ENCODE data around the gene ZSCAN32.

The ZSCAN32 gene

GRCh38 chr16:3369073-3369472, 31.7 kb downstream of the ZSCAN32 start:
- Histone ChIP-seq H3K9me2 (replicated peaks; ENCODE audit: insufficient read depth, low read length) (no peaks in the 10 kb centered on the region), H3K79me2 (ENCODE audit: low read length) (no peaks in the 10 kb centered on the region)
- no peak for TF ChIP-seq EZH2 (optimal IDR thresholded peaks at IDR 0.05; ENCODE audit: low read depth, low read length)
- TF ChIP-seq, protein P1, sequence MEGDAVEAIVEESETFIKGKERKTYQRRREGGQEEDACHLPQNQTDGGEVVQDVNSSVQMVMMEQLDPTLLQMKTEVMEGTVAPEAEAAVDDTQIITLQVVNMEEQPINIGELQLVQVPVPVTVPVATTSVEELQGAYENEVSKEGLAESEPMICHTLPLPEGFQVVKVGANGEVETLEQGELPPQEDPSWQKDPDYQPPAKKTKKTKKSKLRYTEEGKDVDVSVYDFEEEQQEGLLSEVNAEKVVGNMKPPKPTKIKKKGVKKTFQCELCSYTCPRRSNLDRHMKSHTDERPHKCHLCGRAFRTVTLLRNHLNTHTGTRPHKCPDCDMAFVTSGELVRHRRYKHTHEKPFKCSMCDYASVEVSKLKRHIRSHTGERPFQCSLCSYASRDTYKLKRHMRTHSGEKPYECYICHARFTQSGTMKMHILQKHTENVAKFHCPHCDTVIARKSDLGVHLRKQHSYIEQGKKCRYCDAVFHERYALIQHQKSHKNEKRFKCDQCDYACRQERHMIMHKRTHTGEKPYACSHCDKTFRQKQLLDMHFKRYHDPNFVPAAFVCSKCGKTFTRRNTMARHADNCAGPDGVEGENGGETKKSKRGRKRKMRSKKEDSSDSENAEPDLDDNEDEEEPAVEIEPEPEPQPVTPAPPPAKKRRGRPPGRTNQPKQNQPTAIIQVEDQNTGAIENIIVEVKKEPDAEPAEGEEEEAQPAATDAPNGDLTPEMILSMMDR (IDR thresholded peaks at IDR 0.05; ENCODE audit: low read length) = no peak

DNA sequence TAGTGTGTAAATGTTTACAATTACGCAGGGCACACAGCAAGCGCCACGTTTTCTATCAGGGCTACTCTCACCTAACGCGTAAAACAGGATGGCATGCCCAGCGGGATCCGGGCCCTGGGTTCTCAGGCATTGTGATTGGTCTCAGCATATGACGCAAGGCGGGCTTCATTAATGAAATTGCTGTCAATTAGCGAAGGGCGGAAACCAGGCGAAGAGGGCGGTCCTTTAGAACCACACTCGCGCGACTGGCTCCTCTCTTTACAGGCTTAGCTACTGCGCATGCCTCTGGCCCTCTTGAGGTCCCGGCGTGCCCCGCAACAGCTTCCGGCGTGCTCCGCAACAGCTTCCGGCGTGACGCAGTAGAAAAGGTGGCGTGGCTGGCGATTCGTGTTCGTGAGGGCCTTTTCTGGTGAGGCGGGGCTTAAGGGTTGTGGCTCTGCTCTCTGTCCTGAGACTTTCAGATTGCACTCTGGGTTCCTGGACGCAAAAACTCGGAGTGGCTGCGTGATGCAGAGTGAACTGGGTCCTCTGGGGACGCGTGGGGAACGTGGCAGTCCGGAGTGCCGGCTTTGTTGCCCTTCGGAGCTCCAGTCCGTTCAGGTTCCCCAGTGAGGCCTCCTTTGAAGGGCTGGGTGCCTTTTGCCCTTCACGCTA, 35.9 kb downstream of the ZSCAN32 start:
- Histone ChIP-seq H3K4me3 (ENCODE audit: low read length) (peak overlapping the region; percentile 69), H3K27me3 (replicated peaks; ENCODE audit: insufficient read depth, low read length) (no peaks in the 10 kb centered on the region; the same call in 1 of the 2 replicates), H3F3A (ENCODE audit: insufficient read depth, low read length) (peaks cover 7% of the 10 kb centered on the region), H4K20me1 (ENCODE audit: insufficient read depth, low read length) (no peaks in the 10 kb centered on the region), H3K36me3 (replicated peaks; ENCODE audit: insufficient read depth, low read length) (no peaks in the 10 kb centered on the region), H2AFZ (ENCODE audit: low read length) (peak overlapping the region; percentile 91), H3K9me2 (replicated peaks; ENCODE audit: insufficient read depth, low read length) (no peaks in the 10 kb centered on the region), H3K4me2 (ENCODE audit: low read depth, low read length) (peak overlapping the region; percentile 74), H3K9ac (ENCODE audit: low read length) (peak overlapping the region; percentile 45; the same call in 1 of the 2 replicates), H3K79me2 (ENCODE audit: low read length) (no peaks in the 10 kb centered on the region), H3K4me1 (ENCODE audit: low read length) (peaks cover 4% of the 10 kb centered on the region; the same call in 1 of the 2 replicates), H3K27ac (ENCODE audit: low read length) (peak overlapping the region; percentile 73; the same call in 1 of the 2 replicates), H3K9me3 (replicated peaks; ENCODE audit: insufficient read depth, low read length) (no peaks in the 10 kb centered on the region)
- DNase-seq = peak; percentile 93
- TF ChIP-seq EZH2 (optimal IDR thresholded peaks at IDR 0.05; ENCODE audit: low read depth, low read length) (no peak), EZH2phosphoT487 (IDR thresholded peaks at IDR 0.05; ENCODE audit: low read length) (no peak)
- TF ChIP-seq, protein P1 (IDR thresholded peaks at IDR 0.05; ENCODE audit: low read length) = no peak

More at GRCh38 chr16:3369073-3369472, 31.7 kb downstream of the ZSCAN32 start:
- no peaks in the 10 kb centered on the region for H3K9me3 ChIP-seq (replicated peaks; ENCODE audit: insufficient read depth, low read length)
- no peak overlapping the region for H3K4me2 ChIP-seq (ENCODE audit: low read depth, low read length)
- no peaks in the 10 kb centered on the region for H3K27me3 ChIP-seq (replicated peaks; ENCODE audit: insufficient read depth, low read length)
- H3K4me1 ChIP-seq (ENCODE audit: low read length) = peaks cover 4% of the 10 kb centered on the region; the same call in 1 of the 2 replicates
- H3F3A ChIP-seq (ENCODE audit: insufficient read depth, low read length) = peaks cover 7% of the 10 kb centered on the region
- DNase-seq = no peak
- H3K36me3 ChIP-seq (replicated peaks; ENCODE audit: insufficient read depth, low read length) = no peaks in the 10 kb centered on the region
- H3K4me3 ChIP-seq (ENCODE audit: low read length) = no peak overlapping the region
- no peaks in the 10 kb centered on the region for H4K20me1 ChIP-seq (ENCODE audit: insufficient read depth, low read length)
- H3K9ac ChIP-seq (ENCODE audit: low read length) = no peak overlapping the region
- H3K27ac ChIP-seq (ENCODE audit: low read length) = no peak overlapping the region
- H2AFZ ChIP-seq (ENCODE audit: low read length) = no peak overlapping the region

DNA sequence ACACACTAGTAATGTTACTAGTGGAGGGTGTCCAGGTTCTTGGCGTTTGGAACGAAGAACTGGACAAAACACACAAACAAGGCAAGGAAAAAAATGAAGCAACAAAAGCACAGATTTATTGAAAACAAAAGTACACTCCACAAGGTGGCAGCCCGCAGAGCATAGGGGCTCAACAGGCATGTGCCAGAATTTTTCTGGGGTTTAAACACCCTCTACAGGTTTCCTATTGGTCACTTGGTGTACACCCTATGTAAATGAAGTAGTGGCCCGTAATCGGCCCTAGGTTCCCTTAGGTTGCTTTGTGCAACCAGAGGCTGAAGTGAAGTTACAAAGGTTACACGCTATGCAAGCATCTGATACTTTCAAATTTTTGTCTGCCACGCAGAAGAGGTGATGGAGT, 37.0 kb downstream of the ZSCAN32 start:
- H3K36me3 ChIP-seq (replicated peaks; ENCODE audit: insufficient read depth, low read length) = no peaks in the 10 kb centered on the region
- H3K4me2 ChIP-seq (ENCODE audit: low read depth, low read length) = no peak overlapping the region
- H3K9me2 ChIP-seq (replicated peaks; ENCODE audit: insufficient read depth, low read length) = no peaks in the 10 kb centered on the region
- no peak overlapping the region for H3K4me3 ChIP-seq (ENCODE audit: low read length)
- TF ChIP-seq, protein P1 (IDR thresholded peaks at IDR 0.05; ENCODE audit: low read length) = no peak
- TF ChIP-seq EZH2 (optimal IDR thresholded peaks at IDR 0.05; ENCODE audit: low read depth, low read length) (no peak), EZH2phosphoT487 (IDR thresholded peaks at IDR 0.05; ENCODE audit: low read length) (no peak)
- H3F3A ChIP-seq (ENCODE audit: insufficient read depth, low read length) = peaks cover 7% of the 10 kb centered on the region
- peak; percentile 21 for DNase-seq
- H3K4me1 ChIP-seq (ENCODE audit: low read length) = peaks cover 4% of the 10 kb centered on the region; the same call in 1 of the 2 replicates
- no peak overlapping the region for H3K27ac ChIP-seq (ENCODE audit: low read length)
- H3K9ac ChIP-seq (ENCODE audit: low read length) = no peak overlapping the region
- no peak overlapping the region for H2AFZ ChIP-seq (ENCODE audit: low read length)
- H3K79me2 ChIP-seq (ENCODE audit: low read length) = no peaks in the 10 kb centered on the region
- H4K20me1 ChIP-seq (ENCODE audit: insufficient read depth, low read length) = no peaks in the 10 kb centered on the region
- no peaks in the 10 kb centered on the region; the same call in 1 of the 2 replicates for H3K27me3 ChIP-seq (replicated peaks; ENCODE audit: insufficient read depth, low read length)
- no peaks in the 10 kb centered on the region for H3K9me3 ChIP-seq (replicated peaks; ENCODE audit: insufficient read depth, low read length)
